Parathyroid adenoma (tissue), 2 donors: ENCODE measurements around the gene PCNT.
"Not testable (repeated sequence)": the region's sequence is repeated elsewhere in the genome, so short reads cannot be mapped to it uniquely, and the experiment has no call there.

Experiments used
- H2AFZ ChIP-seq: fragments of 300-600 bp; sonication (generic); one replicate; pipeline ENCODE4 v1.7.0; 2017; ENCODE audit warnings: antibody characterized with exemption, mild to moderate bottlenecking
- H3K27ac ChIP-seq: fragments of 300-600 bp; sonication (generic); one replicate; pipeline ENCODE4 v1.7.0; 2017
- H3K27me3 ChIP-seq: fragments of 300-600 bp; sonication (generic); one replicate; pipeline ENCODE4 v1.7.0; 2017; ENCODE audit warnings: low read length; ENCODE audit not compliant: control insufficient read depth, insufficient read depth
- H3K36me3 ChIP-seq: fragments of 300-600 bp; sonication (generic); one replicate; pipeline ENCODE4 v1.7.0; 2017; ENCODE audit warnings: low read length; ENCODE audit not compliant: control insufficient read depth, insufficient read depth
- H3K4me1 ChIP-seq: fragments of 300-600 bp; sonication (generic); one replicate; pipeline ENCODE4 v1.7.0; 2017; ENCODE audit warnings: control low read depth
- H3K4me2 ChIP-seq: fragments of 300-600 bp; sonication (generic); one replicate; pipeline ENCODE4 v1.7.0; 2017; ENCODE audit warnings: low read length
- H3K4me3 ChIP-seq: fragments of 300-600 bp; sonication (generic); one replicate; pipeline ENCODE4 v1.7.0; 2017; ENCODE audit warnings: low read depth, low read length
- H3K79me2 ChIP-seq: fragments of 300-600 bp; sonication (generic); one replicate; pipeline ENCODE4 v1.7.0; 2017; ENCODE audit warnings: control low read depth
- H3K9ac ChIP-seq: fragments of 300-600 bp; sonication (generic); one replicate; pipeline ENCODE4 v1.7.0; 2017; ENCODE audit warnings: mild to moderate bottlenecking
- H3K9me3 ChIP-seq: fragments of 300-600 bp; sonication (generic); one replicate; pipeline ENCODE4 v1.7.0; 2017; ENCODE audit warnings: low read length; ENCODE audit not compliant: control insufficient read depth
- TF ChIP-seq, protein P1 (sequence below): fragments of 300-600 bp; sonication (generic); IDR thresholded peaks from one replicate; pipeline ENCODE4 v1.7.0; 2017; ENCODE audit warnings: antibody characterized with exemption, mild to moderate bottlenecking
- donor health status: primary hyperparathyroidism.

Gene PCNT

DNA sequence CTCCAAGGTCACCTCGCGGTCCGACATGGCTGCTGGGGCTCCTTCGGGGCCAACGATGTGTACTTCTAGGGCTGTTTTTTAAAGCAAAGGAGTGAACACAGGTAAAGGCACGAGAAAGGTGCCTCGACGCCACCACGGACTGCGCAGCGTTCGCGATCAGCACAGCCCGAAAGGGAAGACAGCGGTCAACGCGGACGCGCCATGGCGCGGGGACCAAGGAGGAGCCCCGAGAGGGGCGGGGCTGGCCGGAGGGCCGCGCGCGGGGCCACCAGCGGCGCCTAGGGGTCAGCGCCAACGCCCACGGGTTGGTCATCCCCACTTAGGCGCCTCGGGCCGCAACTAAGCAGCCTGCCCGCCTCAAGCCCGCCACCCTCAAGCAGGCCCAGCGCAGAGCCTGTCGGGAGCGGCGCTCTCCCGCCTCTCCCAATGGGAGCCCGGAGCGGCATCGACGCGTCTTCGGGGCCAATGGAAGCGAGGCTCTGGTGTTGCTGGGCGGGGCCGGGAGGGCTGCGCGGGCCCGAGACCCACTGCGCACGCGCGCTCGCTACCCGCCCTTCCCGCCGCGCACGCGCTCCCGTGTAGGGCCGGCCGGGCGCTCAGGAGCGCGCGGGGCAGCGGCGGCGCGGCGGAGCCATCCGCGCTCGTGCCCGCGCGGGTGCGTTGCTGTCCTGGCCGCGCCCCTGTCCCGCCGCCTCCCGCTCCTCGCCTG, 134.5 kb downstream of the PCNT start, which contains the start of gene DIP2A:
Gene DIP2A, plus strand, starts transcription at position 577 of the 709 bp plus-strand sequence. CDS start 241 bp downstream, outside the sequence.
- Histone ChIP-seq H2AFZ (peak within 1 kb of the TSS; percentile 84), H3K79me2 (no peaks in the 10 kb centered on the region), H3K4me3 (peak within 1 kb of the TSS; percentile 87), H3K9ac (peak within 1 kb of the TSS; percentile 19), H3K4me2 (peak within 1 kb of the TSS; percentile 78), H3K9me3 (no peaks in the 10 kb centered on the region), H3K36me3 (no peaks in the 10 kb centered on the region), H3K27ac (peak within 1 kb of the TSS; percentile 70), H3K4me1 (no peaks in the 10 kb centered on the region), H3K27me3 (no peaks in the 10 kb centered on the region)
- TF ChIP-seq, protein P1, sequence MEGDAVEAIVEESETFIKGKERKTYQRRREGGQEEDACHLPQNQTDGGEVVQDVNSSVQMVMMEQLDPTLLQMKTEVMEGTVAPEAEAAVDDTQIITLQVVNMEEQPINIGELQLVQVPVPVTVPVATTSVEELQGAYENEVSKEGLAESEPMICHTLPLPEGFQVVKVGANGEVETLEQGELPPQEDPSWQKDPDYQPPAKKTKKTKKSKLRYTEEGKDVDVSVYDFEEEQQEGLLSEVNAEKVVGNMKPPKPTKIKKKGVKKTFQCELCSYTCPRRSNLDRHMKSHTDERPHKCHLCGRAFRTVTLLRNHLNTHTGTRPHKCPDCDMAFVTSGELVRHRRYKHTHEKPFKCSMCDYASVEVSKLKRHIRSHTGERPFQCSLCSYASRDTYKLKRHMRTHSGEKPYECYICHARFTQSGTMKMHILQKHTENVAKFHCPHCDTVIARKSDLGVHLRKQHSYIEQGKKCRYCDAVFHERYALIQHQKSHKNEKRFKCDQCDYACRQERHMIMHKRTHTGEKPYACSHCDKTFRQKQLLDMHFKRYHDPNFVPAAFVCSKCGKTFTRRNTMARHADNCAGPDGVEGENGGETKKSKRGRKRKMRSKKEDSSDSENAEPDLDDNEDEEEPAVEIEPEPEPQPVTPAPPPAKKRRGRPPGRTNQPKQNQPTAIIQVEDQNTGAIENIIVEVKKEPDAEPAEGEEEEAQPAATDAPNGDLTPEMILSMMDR: no peak

DNA sequence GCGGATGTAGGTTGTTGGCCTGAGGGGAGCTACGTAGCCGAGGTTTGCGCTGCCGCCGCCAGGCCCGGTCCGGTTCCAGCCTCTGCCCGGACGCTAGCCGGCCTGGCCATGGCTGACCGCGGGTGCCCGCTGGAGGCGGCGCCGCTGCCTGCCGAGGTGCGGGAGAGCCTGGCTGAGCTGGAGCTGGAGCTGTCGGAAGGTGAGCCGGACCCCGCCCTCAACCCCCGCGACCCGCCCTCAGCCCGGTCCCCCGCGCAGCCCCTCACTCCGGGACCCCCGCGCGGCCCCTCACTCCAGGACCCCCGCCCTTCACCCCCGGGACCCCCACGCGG, 135.0 kb downstream of the PCNT start:
- Histone ChIP-seq H3K4me3 (peak overlapping the region; percentile 70), H3K36me3 (no peaks in the 10 kb centered on the region), H3K9me3 (no peaks in the 10 kb centered on the region), H3K9ac (peak overlapping the region; percentile 19), H2AFZ (peak overlapping the region; percentile 84), H3K27me3 (no peaks in the 10 kb centered on the region), H3K27ac (peak overlapping the region; percentile 42), H3K4me2 (peak overlapping the region; percentile 78), H3K79me2 (no peaks in the 10 kb centered on the region), H3K4me1 (no peaks in the 10 kb centered on the region)
- TF ChIP-seq, protein P1: no peak

DNA sequence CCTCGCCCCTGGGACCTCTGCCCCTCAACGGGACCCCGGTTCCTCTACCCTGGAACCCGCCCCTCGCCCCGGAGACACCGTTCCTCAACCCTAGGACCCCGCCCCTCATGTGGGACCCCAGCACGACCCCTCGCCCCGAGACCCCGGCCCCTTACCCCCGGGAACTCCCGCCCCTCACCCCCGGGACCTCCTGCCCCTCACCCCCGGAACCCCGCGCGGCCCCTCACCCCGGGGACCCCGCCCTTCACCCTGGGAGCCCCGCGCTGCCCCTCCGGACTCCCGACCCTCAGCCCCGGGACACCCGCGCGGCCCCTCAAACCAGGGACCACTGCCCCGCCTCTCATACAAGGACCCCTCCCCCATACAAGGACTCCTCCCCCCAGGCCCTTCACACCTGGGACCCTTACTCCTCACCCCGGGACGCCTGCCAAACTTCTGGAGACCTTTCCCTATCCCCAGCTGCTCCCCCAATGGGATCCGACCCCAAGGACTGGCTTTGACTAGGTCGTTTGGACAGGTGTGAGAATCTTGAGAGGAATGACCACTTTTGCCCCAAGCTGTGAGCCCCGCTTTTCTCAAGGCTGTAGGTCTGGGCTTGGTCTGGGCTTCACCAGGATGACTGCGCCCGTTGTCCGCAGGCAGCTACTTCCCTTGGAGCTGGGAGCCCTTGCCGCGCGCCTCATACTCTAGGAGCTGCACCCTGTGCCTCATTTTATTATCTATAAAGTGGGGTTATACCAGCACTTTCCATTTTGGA, 135.6 kb downstream of the PCNT start:
- Histone ChIP-seq H3K4me1 (no peaks in the 10 kb centered on the region), H3K9ac (peak overlapping the region; percentile 19), H3K4me3 (peak overlapping the region; percentile 70), H3K27ac (no peak overlapping the region), H3K9me3 (no peaks in the 10 kb centered on the region), H3K4me2 (peak overlapping the region; percentile 78), H3K79me2 (no peaks in the 10 kb centered on the region), H2AFZ (peak overlapping the region; percentile 84), H3K27me3 (no peaks in the 10 kb centered on the region), H3K36me3 (no peaks in the 10 kb centered on the region)
- TF ChIP-seq, protein P1: no peak

DNA sequence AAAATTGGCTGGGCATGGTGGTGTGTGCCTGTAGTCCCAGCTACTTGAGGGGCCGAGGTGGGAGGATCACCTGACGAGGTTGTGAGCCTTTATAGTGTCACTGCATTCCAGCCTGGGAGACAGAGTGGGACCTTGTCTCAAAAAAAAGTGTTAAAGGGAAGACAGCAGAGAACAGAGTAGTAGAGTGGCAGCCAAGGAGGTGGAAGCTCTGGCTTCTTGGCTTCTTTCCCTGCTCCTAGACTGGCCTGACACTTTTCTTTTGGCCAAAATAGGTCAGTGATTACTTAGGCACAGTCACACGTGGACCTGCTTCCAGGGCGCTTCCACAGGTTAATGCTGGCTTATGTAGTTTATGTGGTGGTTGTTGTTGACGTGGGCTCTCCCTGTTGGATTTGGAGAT, 138.0 kb downstream of the PCNT start:
- TF ChIP-seq, protein P1: no peak
- no peaks in the 10 kb centered on the region for H3K79me2 ChIP-seq
- no peak overlapping the region for H3K4me2 ChIP-seq
- no peak overlapping the region for H3K27ac ChIP-seq
- no peak overlapping the region for H2AFZ ChIP-seq
- H3K4me1 ChIP-seq: no peaks in the 10 kb centered on the region
- no peaks in the 10 kb centered on the region for H3K27me3 ChIP-seq
- H3K36me3 ChIP-seq: no peaks in the 10 kb centered on the region
- H3K9ac ChIP-seq: no peak overlapping the region
- no peaks in the 10 kb centered on the region for H3K9me3 ChIP-seq
- H3K4me3 ChIP-seq: no peak overlapping the region

DNA sequence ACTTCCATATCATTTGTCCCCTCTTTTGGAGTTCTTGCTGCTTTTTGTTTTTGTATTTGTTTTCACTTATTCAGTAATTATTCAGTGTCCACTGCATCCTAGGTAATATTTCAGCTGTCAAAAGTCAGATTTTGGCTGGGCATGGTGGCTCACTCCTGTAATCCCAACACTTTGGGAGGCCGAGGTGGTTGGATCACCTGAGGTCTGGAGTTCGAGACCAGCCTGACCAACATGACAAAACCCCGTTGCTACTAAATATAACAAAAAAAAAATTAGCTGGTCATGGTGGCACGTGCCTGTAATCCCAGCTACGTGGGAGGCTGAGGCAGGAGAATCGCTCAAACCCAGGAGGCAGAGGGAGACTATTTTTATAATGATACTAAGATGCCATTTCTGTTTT, 141.2 kb downstream of the PCNT start:
- not testable (repeated sequence) for H3K9me3 ChIP-seq, H2AFZ ChIP-seq, H3K9ac ChIP-seq, H3K27me3 ChIP-seq, H3K4me1 ChIP-seq, H3K4me3 ChIP-seq, H3K27ac ChIP-seq, H3K79me2 ChIP-seq, H3K36me3 ChIP-seq, H3K4me2 ChIP-seq
